ENCODE results near the gene PPP1R13L.

Gene PPP1R13L

GRCh38 chr19:45356760-45357444, 48.0 kb downstream of the PPP1R13L start:
- Histone ChIP-seq H3K27me3 (ENCODE audit: control insufficient read depth in 1 of 2, insufficient read depth in 2 of 2, low read length in 2 of 2) (no peaks in the 10 kb centered on the region), H3K9ac (ENCODE audit: low read length) (no peak overlapping the region), H3K4me1 (ENCODE audit: insufficient read depth, low read length) (no peaks in the 10 kb centered on the region), H3K4me3 (ENCODE audit: low read depth in 1 of 2, low read length in 2 of 2) (no peak overlapping the region), H3K9me3 (ENCODE audit: low read length) (no peaks in the 10 kb centered on the region), H3K27ac (ENCODE audit: low read depth, low read length) (no peak overlapping the region), H3K36me3 (ENCODE audit: insufficient read depth, low read length) (peaks cover 4% of the 10 kb centered on the region)

DNA sequence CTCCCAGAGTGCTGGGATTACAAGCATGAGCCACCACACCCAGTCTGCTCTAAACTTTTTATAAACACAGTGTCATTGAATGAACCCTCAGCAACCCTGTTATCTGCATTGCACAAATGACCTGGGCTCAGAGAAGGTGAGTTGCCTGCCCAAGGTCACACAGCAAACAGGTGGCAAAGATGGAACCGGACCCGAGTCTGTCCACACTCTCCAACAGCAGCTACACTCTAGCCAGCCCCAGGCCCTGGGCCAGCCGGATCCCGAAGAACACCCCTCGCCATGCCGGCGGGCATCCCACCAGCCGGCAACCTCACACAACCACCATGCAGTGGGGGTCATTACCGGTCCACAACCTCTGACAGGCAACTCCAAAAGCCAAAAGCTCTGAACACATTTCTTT, 49.0 kb downstream of the PPP1R13L start:
- Histone ChIP-seq H3K4me3 (ENCODE audit: low read depth in 1 of 2, low read length in 2 of 2) (no peak overlapping the region), H3K36me3 (ENCODE audit: insufficient read depth, low read length) (peaks cover 4% of the 10 kb centered on the region), H3K27ac (ENCODE audit: low read depth, low read length) (no peak overlapping the region), H3K27me3 (ENCODE audit: control insufficient read depth in 1 of 2, insufficient read depth in 2 of 2, low read length in 2 of 2) (no peaks in the 10 kb centered on the region), H3K9ac (ENCODE audit: low read length) (no peak overlapping the region), H3K4me1 (ENCODE audit: insufficient read depth, low read length) (no peaks in the 10 kb centered on the region), H3K9me3 (ENCODE audit: low read length) (no peaks in the 10 kb centered on the region)

DNA sequence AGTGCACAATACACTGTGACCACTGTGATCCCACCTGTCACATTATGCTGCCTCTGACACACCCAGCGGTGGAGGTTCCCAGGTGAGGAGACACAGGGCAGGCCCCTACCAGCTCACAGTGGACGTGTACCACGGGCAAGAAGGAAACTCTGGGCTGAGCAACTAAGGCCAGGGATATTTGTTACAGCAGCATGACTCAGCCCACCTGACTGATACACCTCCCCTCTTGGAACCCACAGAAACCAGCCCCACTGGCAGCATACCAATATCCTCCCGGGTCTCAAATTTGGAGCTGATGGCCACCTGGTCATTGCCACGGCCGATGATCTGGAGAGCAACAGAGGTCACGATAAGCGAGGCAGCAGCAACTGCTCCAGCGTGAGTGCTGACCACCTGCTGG, 49.5 kb downstream of the PPP1R13L start:
- H3K9me3 ChIP-seq (ENCODE audit: low read length), result no peaks in the 10 kb centered on the region
- no peaks in the 10 kb centered on the region for H3K27me3 ChIP-seq (ENCODE audit: control insufficient read depth in 1 of 2, insufficient read depth in 2 of 2, low read length in 2 of 2)
- peaks cover 4% of the 10 kb centered on the region for H3K36me3 ChIP-seq (ENCODE audit: insufficient read depth, low read length)
- H3K4me1 ChIP-seq (ENCODE audit: insufficient read depth, low read length), result no peaks in the 10 kb centered on the region
- H3K27ac ChIP-seq (ENCODE audit: low read depth, low read length), result no peak overlapping the region
- no peak overlapping the region for H3K4me3 ChIP-seq (ENCODE audit: low read depth in 1 of 2, low read length in 2 of 2)
- H3K9ac ChIP-seq (ENCODE audit: low read length), result no peak overlapping the region

GRCh38 chr19:45354241-45354842, 50.5 kb downstream of the PPP1R13L start:
- Histone ChIP-seq H3K27ac (ENCODE audit: low read depth, low read length) (no peak overlapping the region), H3K4me1 (ENCODE audit: insufficient read depth, low read length) (no peaks in the 10 kb centered on the region), H3K36me3 (ENCODE audit: insufficient read depth, low read length) (peaks cover 4% of the 10 kb centered on the region), H3K9ac (ENCODE audit: low read length) (no peak overlapping the region), H3K4me3 (ENCODE audit: low read depth in 1 of 2, low read length in 2 of 2) (no peak overlapping the region), H3K27me3 (ENCODE audit: control insufficient read depth in 1 of 2, insufficient read depth in 2 of 2, low read length in 2 of 2) (no peaks in the 10 kb centered on the region), H3K9me3 (ENCODE audit: low read length) (no peaks in the 10 kb centered on the region)

DNA sequence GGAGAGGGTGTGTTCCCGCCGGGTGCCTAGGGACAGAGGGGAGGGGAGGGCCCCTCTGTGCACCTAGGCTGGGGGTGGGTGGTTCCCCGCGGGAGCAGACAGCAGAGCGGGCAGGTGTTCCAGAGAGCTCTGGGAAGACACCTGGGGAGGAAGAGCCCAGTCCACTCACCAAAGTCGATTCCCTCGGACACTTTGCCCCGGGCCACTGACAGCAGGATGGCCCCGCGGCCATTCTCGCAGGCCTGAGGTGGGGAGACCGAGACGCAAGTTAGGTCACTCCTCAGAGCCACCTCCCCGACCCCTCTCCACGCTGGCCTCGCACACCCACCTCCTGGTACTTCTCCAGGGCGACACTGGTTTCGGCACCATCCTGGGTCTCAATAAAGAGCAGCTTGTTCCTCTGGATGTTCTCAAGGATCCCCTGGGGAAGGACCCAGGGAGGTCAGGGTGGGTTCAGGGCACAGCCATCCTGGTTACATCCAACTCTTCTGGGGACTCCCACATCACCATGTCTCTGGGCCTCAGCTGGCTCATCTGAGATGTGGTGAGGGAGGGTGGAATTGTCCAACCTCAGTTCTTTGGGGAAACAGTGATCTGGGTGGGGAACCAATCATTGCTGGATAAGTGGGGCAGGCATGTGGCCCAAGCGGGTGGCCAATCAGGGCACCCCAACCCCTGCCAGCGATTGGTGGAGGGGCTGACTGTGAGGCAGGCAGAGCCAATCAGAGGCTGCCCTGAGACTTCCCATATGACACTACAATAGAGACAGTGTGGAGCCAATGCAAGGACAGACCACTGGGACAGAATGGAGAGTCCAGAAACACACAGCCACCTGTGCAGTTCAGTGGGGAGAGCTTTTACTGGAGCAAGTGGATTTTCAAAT, 51.7 kb downstream of the PPP1R13L start:
- Histone ChIP-seq H3K27ac (ENCODE audit: low read depth, low read length) (no peak overlapping the region), H3K9me3 (ENCODE audit: low read length) (no peaks in the 10 kb centered on the region), H3K4me1 (ENCODE audit: insufficient read depth, low read length) (no peaks in the 10 kb centered on the region), H3K27me3 (ENCODE audit: control insufficient read depth in 1 of 2, insufficient read depth in 2 of 2, low read length in 2 of 2) (no peaks in the 10 kb centered on the region), H3K4me3 (ENCODE audit: low read depth in 1 of 2, low read length in 2 of 2) (no peak overlapping the region), H3K36me3 (ENCODE audit: insufficient read depth, low read length) (no peaks in the 10 kb centered on the region), H3K9ac (ENCODE audit: low read length) (no peak overlapping the region)

DNA sequence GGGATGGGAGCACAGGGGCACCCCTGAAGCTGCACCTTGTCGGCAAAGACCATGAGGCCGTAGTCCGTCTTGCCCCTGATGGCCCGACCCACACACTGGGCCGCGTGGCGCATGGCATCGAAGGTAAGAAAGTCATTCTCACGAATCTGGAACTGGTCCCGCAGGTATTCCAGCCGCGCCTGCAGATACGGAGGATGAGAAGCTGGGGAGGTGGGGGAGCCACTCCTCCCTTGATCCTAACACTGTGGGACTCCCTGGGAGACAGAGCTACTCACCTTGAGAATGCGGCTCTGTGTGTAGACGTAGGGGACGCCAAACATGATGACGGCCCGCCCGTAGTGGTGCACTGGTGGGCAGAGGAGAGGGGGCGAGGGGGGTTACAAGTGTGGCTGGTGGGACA, 52.4 kb downstream of the PPP1R13L start:
- H3K9ac ChIP-seq (ENCODE audit: low read length), result no peak overlapping the region

DNA sequence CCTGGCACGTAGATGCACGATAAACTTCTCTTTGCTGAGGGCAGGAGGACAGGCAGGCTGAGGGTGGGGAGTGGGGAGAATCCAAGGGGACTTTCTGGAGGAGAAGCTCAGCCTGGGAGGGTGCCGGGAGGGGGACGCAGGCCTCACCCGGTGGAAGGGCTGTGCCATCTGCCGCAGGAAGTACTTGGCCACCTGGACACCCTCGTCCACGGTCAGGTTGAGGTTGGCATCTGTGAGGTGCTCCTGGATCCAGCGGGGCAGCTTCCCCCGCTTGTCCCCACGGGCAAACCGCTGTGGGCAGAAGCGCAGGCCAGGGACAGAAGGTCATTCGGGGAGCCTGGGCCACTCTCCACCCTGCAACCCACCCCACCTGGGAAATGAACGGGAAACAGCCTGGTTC, 52.8 kb downstream of the PPP1R13L start:
- Histone ChIP-seq H3K9me3 (ENCODE audit: low read length) (no peaks in the 10 kb centered on the region), H3K27me3 (ENCODE audit: control insufficient read depth in 1 of 2, insufficient read depth in 2 of 2, low read length in 2 of 2) (peaks cover 0 to 8% of the 10 kb centered on the region in 2 donors), H3K27ac (ENCODE audit: low read depth, low read length) (no peak overlapping the region), H3K4me3 (ENCODE audit: low read depth in 1 of 2, low read length in 2 of 2) (no peak overlapping the region), H3K36me3 (ENCODE audit: insufficient read depth, low read length) (no peaks in the 10 kb centered on the region), H3K4me1 (ENCODE audit: insufficient read depth, low read length) (no peaks in the 10 kb centered on the region), H3K9ac (ENCODE audit: low read length) (no peak overlapping the region)

More for the DNA sequence above, 52.4 kb downstream of the PPP1R13L start:
- Histone ChIP-seq H3K9me3 (ENCODE audit: low read length) (no peaks in the 10 kb centered on the region), H3K36me3 (ENCODE audit: insufficient read depth, low read length) (no peaks in the 10 kb centered on the region), H3K4me1 (ENCODE audit: insufficient read depth, low read length) (no peaks in the 10 kb centered on the region), H3K27ac (ENCODE audit: low read depth, low read length) (no peak overlapping the region), H3K4me3 (ENCODE audit: low read depth in 1 of 2, low read length in 2 of 2) (no peak overlapping the region), H3K27me3 (ENCODE audit: control insufficient read depth in 1 of 2, insufficient read depth in 2 of 2, low read length in 2 of 2) (peaks cover 0 to 4% of the 10 kb centered on the region in 2 donors)

- Histone ChIP-seq H3K9ac (ENCODE audit: low read length) (no peak overlapping the region), H3K9me3 (ENCODE audit: low read length) (no peaks in the 10 kb centered on the region), H3K36me3 (ENCODE audit: insufficient read depth, low read length) (no peaks in the 10 kb centered on the region), H3K27ac (ENCODE audit: low read depth, low read length) (no peak overlapping the region), H3K4me1 (ENCODE audit: insufficient read depth, low read length) (no peaks in the 10 kb centered on the region), H3K27me3 (ENCODE audit: control insufficient read depth in 1 of 2, insufficient read depth in 2 of 2, low read length in 2 of 2) (peaks cover 4 to 14% of the 10 kb centered on the region in 2 donors), H3K4me3 (ENCODE audit: low read depth in 1 of 2, low read length in 2 of 2) (no peak overlapping the region)
Measured at GRCh38 chr19:45351401-45351952, 53.4 kb downstream of the PPP1R13L start.

DNA sequence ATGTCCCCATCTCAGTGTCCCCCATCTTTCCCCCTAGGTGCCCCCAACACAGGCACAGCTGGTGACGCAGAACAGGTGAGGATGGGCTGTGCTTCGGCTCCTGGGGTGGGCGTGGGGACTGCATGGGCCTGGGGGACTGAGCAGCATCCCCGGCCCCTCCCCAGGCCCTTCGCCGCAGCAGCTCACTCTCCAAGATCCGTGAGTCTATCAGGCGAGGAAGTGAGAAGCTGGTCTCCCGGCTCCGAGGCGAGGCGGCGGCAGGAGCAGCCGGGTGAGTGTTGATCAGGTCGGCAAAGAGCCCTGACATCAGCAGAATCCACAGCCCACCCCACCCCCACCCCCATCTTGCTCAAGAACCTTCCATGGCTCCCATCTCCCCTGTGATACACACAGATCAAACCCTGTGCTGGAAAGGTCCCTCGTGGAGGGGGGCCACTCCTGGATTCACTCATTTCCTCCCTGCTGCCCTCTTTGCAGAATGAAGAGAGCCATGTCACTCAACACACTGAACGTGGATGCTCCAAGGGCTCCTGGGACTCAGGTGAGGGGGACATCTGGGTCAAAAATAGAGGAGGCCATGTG, 54.3 kb downstream of the PPP1R13L start:
- H3K27me3 ChIP-seq (ENCODE audit: control insufficient read depth in 1 of 2, insufficient read depth in 2 of 2, low read length in 2 of 2), result peaks cover 4 to 22% of the 10 kb centered on the region in 2 donors
- no peak overlapping the region for H3K27ac ChIP-seq (ENCODE audit: low read depth, low read length)
- H3K9me3 ChIP-seq (ENCODE audit: low read length), result no peaks in the 10 kb centered on the region
- no peaks in the 10 kb centered on the region for H3K36me3 ChIP-seq (ENCODE audit: insufficient read depth, low read length)
- no peak overlapping the region for H3K9ac ChIP-seq (ENCODE audit: low read length)
- H3K4me3 ChIP-seq (ENCODE audit: low read depth in 1 of 2, low read length in 2 of 2), result no peak overlapping the region
- no peaks in the 10 kb centered on the region for H3K4me1 ChIP-seq (ENCODE audit: insufficient read depth, low read length)

- Histone ChIP-seq H3K27me3 (ENCODE audit: control insufficient read depth in 1 of 2, insufficient read depth in 2 of 2, low read length in 2 of 2) (peaks cover 4 to 27% of the 10 kb centered on the region in 2 donors), H3K4me3 (ENCODE audit: low read depth in 1 of 2, low read length in 2 of 2) (no peak overlapping the region), H3K27ac (ENCODE audit: low read depth, low read length) (no peak overlapping the region), H3K36me3 (ENCODE audit: insufficient read depth, low read length) (no peaks in the 10 kb centered on the region), H3K4me1 (ENCODE audit: insufficient read depth, low read length) (no peaks in the 10 kb centered on the region), H3K9ac (ENCODE audit: low read length) (no peak overlapping the region), H3K9me3 (ENCODE audit: low read length) (no peaks in the 10 kb centered on the region)
Measured at GRCh38 chr19:45349430-45349941, 55.4 kb downstream of the PPP1R13L start.

DNA sequence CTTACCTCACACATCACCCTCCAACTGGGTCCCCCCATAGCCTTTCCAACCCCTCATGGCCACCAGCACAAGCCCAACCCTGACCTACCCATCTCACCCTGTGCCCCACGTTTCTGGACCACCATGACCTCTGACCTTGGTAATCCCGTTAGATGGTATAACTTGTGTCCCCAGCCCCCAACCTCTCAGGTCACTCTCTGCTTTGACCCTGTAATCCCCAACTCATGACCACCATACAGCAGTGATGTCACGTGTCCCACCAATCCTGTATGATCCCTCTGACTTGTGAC, 55.8 kb downstream of the PPP1R13L start:
- Histone ChIP-seq H3K4me1 (ENCODE audit: insufficient read depth, low read length) (no peaks in the 10 kb centered on the region), H3K9ac (ENCODE audit: low read length) (no peak overlapping the region), H3K4me3 (ENCODE audit: low read depth in 1 of 2, low read length in 2 of 2) (no peak overlapping the region), H3K27ac (ENCODE audit: low read depth, low read length) (no peak overlapping the region), H3K36me3 (ENCODE audit: insufficient read depth, low read length) (no peaks in the 10 kb centered on the region), H3K27me3 (ENCODE audit: control insufficient read depth in 1 of 2, insufficient read depth in 2 of 2, low read length in 2 of 2) (peaks cover 4 to 27% of the 10 kb centered on the region in 2 donors), H3K9me3 (ENCODE audit: low read length) (no peaks in the 10 kb centered on the region)

Measured in muscle layer of colon (tissue), 2 donors.